Measurements from ENCODE around the gene KLHL29.

The KLHL29 gene

DNA sequence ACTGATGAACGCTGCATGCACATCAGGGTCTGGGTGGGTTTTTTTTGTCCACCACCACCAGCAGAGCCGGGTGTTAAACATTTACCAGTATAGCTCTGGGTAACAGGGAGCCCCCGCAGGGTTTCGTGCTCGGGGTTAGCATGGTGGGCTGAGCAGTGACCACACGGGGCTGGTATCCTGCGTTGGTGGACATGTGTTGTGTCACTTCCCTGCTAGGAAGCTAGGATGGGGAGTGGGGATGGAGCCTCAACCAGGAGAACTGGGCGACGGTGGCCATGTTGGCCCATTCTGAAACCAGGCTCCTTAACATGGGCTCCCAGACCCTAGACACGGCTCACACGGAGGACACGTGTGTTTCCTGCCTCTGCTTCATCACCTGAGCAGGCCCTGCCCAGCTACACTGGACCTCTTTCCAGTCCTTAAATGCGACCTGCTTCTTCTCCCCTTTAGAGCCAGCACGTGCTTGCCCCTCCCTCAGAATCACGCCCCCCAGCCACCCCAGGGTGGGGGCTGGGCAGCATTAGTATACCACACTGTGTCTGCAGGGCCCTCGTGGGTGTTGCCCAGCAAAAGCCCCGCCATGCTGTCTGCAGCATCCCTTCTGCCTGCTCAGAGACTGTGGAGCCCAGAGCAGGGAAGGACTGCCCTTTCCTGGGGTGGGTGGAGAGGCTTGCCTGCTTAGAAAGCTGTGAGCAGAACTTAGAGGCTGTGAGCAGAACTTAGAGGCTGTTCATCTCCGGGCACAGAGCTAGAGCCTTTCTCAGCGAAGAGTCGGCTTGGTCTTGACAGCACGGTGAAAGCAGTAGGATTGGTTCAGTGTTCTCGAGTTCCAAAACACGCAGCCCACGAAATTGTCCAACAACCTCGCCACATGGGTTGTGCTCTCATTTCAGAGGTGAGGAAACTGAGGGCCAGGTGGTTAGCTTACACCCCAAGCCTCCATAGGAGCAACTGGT lies 142.1 kb downstream of the KLHL29 start:
- no peak overlapping the region for H3K4me3 ChIP-seq (ENCODE audit: low read depth, low read length)
- TF ChIP-seq, protein P1, sequence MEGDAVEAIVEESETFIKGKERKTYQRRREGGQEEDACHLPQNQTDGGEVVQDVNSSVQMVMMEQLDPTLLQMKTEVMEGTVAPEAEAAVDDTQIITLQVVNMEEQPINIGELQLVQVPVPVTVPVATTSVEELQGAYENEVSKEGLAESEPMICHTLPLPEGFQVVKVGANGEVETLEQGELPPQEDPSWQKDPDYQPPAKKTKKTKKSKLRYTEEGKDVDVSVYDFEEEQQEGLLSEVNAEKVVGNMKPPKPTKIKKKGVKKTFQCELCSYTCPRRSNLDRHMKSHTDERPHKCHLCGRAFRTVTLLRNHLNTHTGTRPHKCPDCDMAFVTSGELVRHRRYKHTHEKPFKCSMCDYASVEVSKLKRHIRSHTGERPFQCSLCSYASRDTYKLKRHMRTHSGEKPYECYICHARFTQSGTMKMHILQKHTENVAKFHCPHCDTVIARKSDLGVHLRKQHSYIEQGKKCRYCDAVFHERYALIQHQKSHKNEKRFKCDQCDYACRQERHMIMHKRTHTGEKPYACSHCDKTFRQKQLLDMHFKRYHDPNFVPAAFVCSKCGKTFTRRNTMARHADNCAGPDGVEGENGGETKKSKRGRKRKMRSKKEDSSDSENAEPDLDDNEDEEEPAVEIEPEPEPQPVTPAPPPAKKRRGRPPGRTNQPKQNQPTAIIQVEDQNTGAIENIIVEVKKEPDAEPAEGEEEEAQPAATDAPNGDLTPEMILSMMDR (IDR thresholded peaks at IDR 0.05; ENCODE audit: borderline replicate concordance, insufficient read depth, low read depth, low read length) = no peak

DNA sequence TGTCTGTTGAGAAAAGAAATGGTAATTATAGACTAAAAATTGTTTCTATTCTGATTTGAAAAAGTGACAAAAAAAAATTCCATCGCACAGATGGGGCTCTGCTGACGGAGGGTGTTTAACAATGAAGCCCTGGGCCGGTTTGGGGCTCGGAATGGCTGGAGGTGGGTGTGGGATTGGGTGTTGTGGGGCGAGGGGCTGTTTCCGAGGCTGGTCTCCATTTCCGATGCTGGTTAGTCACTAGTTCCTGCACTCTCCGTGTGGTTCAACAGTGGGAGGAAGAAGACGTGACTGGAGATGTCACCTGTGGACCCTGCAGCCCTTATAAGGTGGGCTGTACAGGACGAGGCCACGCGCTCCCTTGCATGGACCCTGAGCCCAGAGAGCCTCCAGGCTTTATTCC lies 143.2 kb downstream of the KLHL29 start:
- TF ChIP-seq, protein P1 (IDR thresholded peaks at IDR 0.05; ENCODE audit: borderline replicate concordance, insufficient read depth, low read depth, low read length) = no peak

DNA sequence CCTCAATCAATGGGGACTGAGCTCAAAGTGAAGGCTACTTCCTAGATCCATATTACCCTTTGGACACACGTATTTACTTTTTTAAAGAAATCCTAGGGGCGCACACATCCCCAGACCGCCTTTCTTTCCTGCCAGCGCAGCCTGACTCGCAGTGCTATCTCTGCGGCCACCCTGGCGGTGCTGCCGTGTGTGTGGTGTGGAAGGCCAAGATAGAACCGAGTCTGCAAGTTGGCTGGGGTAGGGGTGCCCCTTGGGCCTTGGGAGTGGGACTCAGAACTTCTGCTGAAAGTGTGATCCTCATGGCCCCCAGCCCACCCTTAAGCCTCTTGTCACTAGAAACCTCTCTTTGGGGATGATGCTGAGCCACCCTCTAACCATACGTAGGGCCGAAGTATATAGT lies 143.7 kb downstream of the KLHL29 start:
- TF ChIP-seq, protein P1 (IDR thresholded peaks at IDR 0.05; ENCODE audit: borderline replicate concordance, insufficient read depth, low read depth, low read length) = no peak
- no peak overlapping the region for H3K4me3 ChIP-seq (ENCODE audit: low read depth, low read length)

More for the DNA sequence above, 143.2 kb downstream of the KLHL29 start:
- H3K4me3 ChIP-seq (ENCODE audit: low read depth, low read length) = no peak overlapping the region

DNA sequence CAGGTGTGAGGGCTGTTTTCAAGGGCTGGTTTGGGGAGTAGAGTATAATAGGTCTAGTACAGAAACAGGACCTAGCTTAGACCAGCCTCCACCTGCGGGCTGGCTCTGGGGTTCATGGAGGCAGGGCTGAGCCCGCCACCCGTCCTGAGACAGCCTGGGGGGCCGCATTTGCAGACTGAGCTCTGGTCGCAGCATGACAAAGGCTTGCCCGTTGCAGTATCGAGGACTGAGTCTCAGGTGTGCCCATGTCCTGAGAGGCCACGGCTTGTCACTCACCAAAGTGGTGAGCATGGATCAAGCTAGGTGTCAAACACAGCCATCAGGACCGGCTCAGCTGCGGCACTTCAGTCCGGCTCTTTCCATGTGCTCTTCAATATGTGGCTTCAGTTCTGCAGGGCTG lies 144.7 kb downstream of the KLHL29 start:
- TF ChIP-seq, protein P1 (IDR thresholded peaks at IDR 0.05; ENCODE audit: borderline replicate concordance, insufficient read depth, low read depth, low read length) = no peak
- H3K4me3 ChIP-seq (ENCODE audit: low read depth, low read length) = no peak overlapping the region

DNA sequence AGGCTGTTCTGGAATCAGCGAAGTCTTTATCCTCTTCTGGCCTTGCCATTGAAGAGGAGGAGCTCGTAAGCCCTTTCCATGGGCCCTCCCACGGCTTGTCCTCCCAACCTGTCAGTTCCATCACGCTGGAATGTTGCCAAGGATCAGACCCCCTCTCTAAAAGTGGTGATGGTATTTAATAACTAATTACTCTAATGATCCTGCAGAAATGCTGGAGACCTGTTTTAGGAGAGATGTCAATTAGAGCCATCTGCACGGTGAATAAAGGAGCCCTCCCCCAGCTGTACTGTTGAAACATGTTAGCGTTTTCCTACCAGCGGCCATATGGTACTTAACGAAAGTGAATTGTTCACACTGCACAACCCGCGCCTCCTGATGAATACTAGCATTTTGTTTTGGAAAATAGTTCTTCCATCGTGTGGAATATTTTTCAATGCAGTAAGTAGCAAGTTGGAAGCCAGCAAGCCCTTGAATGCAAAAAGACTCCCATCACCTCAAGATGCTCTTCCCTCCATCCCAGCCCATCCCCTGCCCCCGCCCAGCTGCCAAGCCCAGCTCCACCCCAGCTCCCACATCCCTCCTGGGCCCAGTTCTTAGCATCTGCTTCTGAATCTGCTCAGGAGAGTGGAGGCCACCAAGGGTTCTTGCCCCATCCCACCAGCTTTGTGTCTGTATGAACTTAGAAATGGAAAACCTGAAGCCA lies 145.4 kb downstream of the KLHL29 start:
- H3K4me3 ChIP-seq (ENCODE audit: low read depth, low read length) = no peak overlapping the region
- TF ChIP-seq, protein P1 (IDR thresholded peaks at IDR 0.05; ENCODE audit: borderline replicate concordance, insufficient read depth, low read depth, low read length) = no peak

DNA sequence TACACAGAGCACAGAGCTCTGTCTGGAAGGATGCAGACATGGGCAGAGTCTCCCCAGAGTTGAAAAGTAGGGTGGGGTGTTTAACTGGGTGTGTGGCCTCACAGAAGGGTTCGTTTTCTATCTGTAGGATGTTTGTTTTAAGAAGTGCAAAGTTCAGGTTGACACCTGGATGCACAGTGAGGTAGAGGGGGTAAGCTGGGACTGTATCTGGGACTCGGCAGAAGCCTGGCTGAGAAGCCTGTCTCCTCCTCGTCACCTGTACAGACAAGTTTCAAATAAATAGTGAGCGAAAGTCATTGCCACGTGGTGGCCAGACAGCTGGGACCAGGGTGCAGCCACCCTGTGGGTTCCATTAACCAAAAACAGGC lies 145.9 kb downstream of the KLHL29 start:
- TF ChIP-seq, protein P1 (IDR thresholded peaks at IDR 0.05; ENCODE audit: borderline replicate concordance, insufficient read depth, low read depth, low read length) = no peak
- H3K4me3 ChIP-seq (ENCODE audit: low read depth, low read length) = no peak overlapping the region
